Measurements from ENCODE around the gene ABCC11. TPM values are rescaled to one million over a fixed set of nuclear protein-coding genes. Genes with fewer than 3 reads are reported as not detected.

ABCC11 gene
- total RNA-seq, 1 experiment from 2014 or later = 0.03 TPM

DNA sequence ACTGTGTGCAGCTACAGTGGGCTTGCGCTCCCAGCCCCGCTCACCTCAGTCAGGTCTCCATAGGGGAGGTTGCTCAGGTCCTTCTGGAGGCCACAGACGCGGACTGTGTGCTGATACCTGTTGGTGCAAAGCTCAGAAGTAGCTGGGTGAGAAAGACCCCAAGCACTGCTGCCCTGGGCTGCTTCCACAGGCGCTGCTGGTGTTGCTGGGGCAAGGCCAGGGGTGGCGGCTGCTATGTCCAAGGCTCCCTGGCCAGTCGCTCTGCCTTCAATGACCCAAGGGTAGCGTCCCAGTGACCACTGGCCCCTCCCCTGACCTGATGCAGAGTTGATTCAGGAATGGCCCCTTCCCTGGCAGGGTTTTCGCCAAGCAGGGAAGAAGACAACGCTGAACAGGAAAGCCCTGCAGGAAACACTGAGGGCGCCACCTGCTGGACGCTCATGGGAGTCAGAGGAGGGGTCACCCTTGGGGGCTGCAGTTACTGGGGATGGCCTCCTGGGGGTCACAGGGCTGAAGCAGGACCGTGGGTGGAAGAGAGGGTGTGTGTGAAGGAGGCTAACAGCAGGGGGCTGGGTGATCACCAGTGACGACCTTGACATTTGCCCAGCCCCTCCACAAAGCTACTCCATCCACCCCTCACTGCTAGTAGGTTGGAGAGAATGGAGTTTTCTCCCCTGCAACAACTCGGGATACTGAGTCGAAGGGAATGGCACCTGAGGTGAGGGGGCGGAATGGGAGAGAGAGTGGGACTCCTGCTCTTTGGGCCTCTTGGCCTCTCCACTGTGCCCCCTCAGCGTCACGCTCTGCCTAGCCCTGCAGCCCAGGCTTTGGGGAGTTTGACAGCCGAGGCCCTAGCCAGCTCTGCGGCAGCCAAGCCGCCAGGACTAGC lies 129.9 kb downstream of the ABCC11 start:
- in situ Hi-C loops (cut with HindIII; ENCODE audit: low sequenced_read_pairs) = no loop called here
- no peak for DNase-seq (ENCODE audit: low spot score)

Other genes starting within 250 kb of the ABCC11 start
- gene ABCC12, start 91.5 kb downstream of the ABCC11 start, total RNA-seq (2014; rRNA removed; shearing (Covaris generic)) = not detected in 2 replicates
- 21.2 and 36.1 TPM in 2 replicates for gene LONP2, start 3.2 kb downstream of the ABCC11 start, total RNA-seq (2014; rRNA removed; shearing (Covaris generic))
- gene SIAH1, start 137.9 kb upstream of the ABCC11 start, total RNA-seq (2014; rRNA removed; shearing (Covaris generic)) = 11.1 and 21.3 TPM in 2 replicates